ENCODE measurements around the gene IFI44L. TPM values are rescaled to one million over a fixed set of nuclear protein-coding genes. Genes with fewer than 3 reads are reported as not detected.
A peak's percentile ranks its signal among the peaks of the same experiment; 100 is the strongest.

The IFI44L gene
- total and polyA plus RNA-seq, 2 experiments from 2014 or later = 0.23 TPM; not detected in 1

- Histone ChIP-seq H3K27me3 (replicated peaks; ENCODE audit: insufficient read depth) (no peaks in the 10 kb centered on the region), H3K9ac (no peak overlapping the region), H3K79me2 (ENCODE audit: insufficient read depth) (no peaks in the 10 kb centered on the region), H4K20me1 (ENCODE audit: insufficient read depth) (no peaks in the 10 kb centered on the region), H2AFZ (no peak overlapping the region), H3F3A (ENCODE audit: insufficient read depth) (no peaks in the 10 kb centered on the region), H3K4me2 (ENCODE audit: unreplicated experiment) (no peak overlapping the region), H3K36me3 (ENCODE audit: low read depth) (no peaks in the 10 kb centered on the region), H3K9me3 (ENCODE audit: low read depth) (no peaks in the 10 kb centered on the region), H3K27ac (no peak overlapping the region), H3K4me1 (ENCODE audit: insufficient read depth) (no peaks in the 10 kb centered on the region), H3K4me3 (no peak overlapping the region), H3K9me2 (ENCODE audit: insufficient read depth) (no peaks in the 10 kb centered on the region)
- TF ChIP-seq EZH2 (IDR thresholded peaks at IDR 0.05; ENCODE audit: insufficient read depth, poor library complexity, severe bottlenecking) (no peak), EZH2phosphoT487 (IDR thresholded peaks at IDR 0.05; ENCODE audit: insufficient read depth, low read depth) (no peak)
- in situ Hi-C loops (cut with MboI) = no loop called here
- no peak for DNase-seq
- 81 to 89% methylated on average over 4 of the region's 4 CpGs for WGBS, 2 experiments (ENCODE audit: low coverage in 1 of 2, low lambda C conversion rate in 2 of 2, missing lambda C conversion rate in 2 of 2)
Observed at GRCh38 chr1:78641558-78641957, 21.3 kb downstream of the IFI44L start.

- no peak for DNase-seq
- H3K4me1 ChIP-seq (ENCODE audit: insufficient read depth) = no peaks in the 10 kb centered on the region
- no peaks in the 10 kb centered on the region for H4K20me1 ChIP-seq (ENCODE audit: insufficient read depth)
- no peaks in the 10 kb centered on the region for H3K79me2 ChIP-seq (ENCODE audit: insufficient read depth)
- H3K9ac ChIP-seq = no peak overlapping the region
- no peak overlapping the region for H2AFZ ChIP-seq
- in situ Hi-C loops (cut with MboI) = no loop called here
- H3K27ac ChIP-seq = no peak overlapping the region
- no peaks in the 10 kb centered on the region for H3K9me3 ChIP-seq (ENCODE audit: low read depth)
- TF ChIP-seq EZH2phosphoT487 (IDR thresholded peaks at IDR 0.05; ENCODE audit: insufficient read depth, low read depth) (no peak), EZH2 (IDR thresholded peaks at IDR 0.05; ENCODE audit: insufficient read depth, poor library complexity, severe bottlenecking) (no peak)
- H3K27me3 ChIP-seq (replicated peaks; ENCODE audit: insufficient read depth) = no peaks in the 10 kb centered on the region
- H3F3A ChIP-seq (ENCODE audit: insufficient read depth) = no peaks in the 10 kb centered on the region
- H3K4me2 ChIP-seq (ENCODE audit: unreplicated experiment) = no peak overlapping the region
- H3K36me3 ChIP-seq (ENCODE audit: low read depth) = no peaks in the 10 kb centered on the region
- H3K4me3 ChIP-seq = no peak overlapping the region
- WGBS, 2 experiments (ENCODE audit: low coverage in 1 of 2, low lambda C conversion rate in 2 of 2, missing lambda C conversion rate in 2 of 2) = 60 to 70% methylated on average over 1 of the region's 1 CpG
- H3K9me2 ChIP-seq (ENCODE audit: insufficient read depth) = no peaks in the 10 kb centered on the region
Observed at GRCh38 chr1:78645723-78646122, 25.5 kb downstream of the IFI44L start.

GRCh38 chr1:78647238-78647637 lies 27.0 kb downstream of the IFI44L start:
- Histone ChIP-seq H4K20me1 (ENCODE audit: insufficient read depth) (no peaks in the 10 kb centered on the region), H3K4me1 (ENCODE audit: insufficient read depth) (no peaks in the 10 kb centered on the region), H3K9ac (no peak overlapping the region), H3K79me2 (ENCODE audit: insufficient read depth) (no peaks in the 10 kb centered on the region), H3K9me2 (ENCODE audit: insufficient read depth) (no peaks in the 10 kb centered on the region), H3K27me3 (replicated peaks; ENCODE audit: insufficient read depth) (no peaks in the 10 kb centered on the region), H2AFZ (no peak overlapping the region), H3K9me3 (ENCODE audit: low read depth) (no peaks in the 10 kb centered on the region), H3K4me2 (ENCODE audit: unreplicated experiment) (no peak overlapping the region), H3K36me3 (ENCODE audit: low read depth) (no peaks in the 10 kb centered on the region), H3K27ac (no peak overlapping the region), H3K4me3 (no peak overlapping the region), H3F3A (ENCODE audit: insufficient read depth) (no peaks in the 10 kb centered on the region)
- DNase-seq = no peak
- no peak for TF ChIP-seq EZH2 (IDR thresholded peaks at IDR 0.05; ENCODE audit: insufficient read depth, poor library complexity, severe bottlenecking)
- TF ChIP-seq EZH2phosphoT487 (IDR thresholded peaks at IDR 0.05; ENCODE audit: insufficient read depth, low read depth) = no peak
- in situ Hi-C loops (cut with MboI) = no loop called here
- 72 to 78% methylated on average over 1 of the region's 1 CpG for WGBS, 2 experiments (ENCODE audit: low coverage in 1 of 2, low lambda C conversion rate in 2 of 2, missing lambda C conversion rate in 2 of 2)

- H3K4me3 ChIP-seq = peak within 1 kb of the TSS; percentile 56
- H3K9ac ChIP-seq = peak within 1 kb of the TSS; percentile 57
- no peaks in the 10 kb centered on the region for H3K9me2 ChIP-seq (ENCODE audit: insufficient read depth)
- no peaks in the 10 kb centered on the region for H3K9me3 ChIP-seq (ENCODE audit: low read depth)
- H3K36me3 ChIP-seq (ENCODE audit: low read depth) = no peaks in the 10 kb centered on the region
- peak within 1 kb of the TSS; percentile 28; the same call in 1 of the 2 replicates for H3K27ac ChIP-seq
- peak within 1 kb of the TSS; percentile 92 for H3K4me2 ChIP-seq (ENCODE audit: unreplicated experiment)
- H3F3A ChIP-seq (ENCODE audit: insufficient read depth) = no peaks in the 10 kb centered on the region
- H3K79me2 ChIP-seq (ENCODE audit: insufficient read depth) = no peaks in the 10 kb centered on the region
- H2AFZ ChIP-seq = peak within 1 kb of the TSS; percentile 78
- H3K27me3 ChIP-seq (replicated peaks; ENCODE audit: insufficient read depth) = no peaks in the 10 kb centered on the region
- no peak for TF ChIP-seq EZH2 (IDR thresholded peaks at IDR 0.05; ENCODE audit: insufficient read depth, poor library complexity, severe bottlenecking)
- TF ChIP-seq EZH2phosphoT487 (IDR thresholded peaks at IDR 0.05; ENCODE audit: insufficient read depth, low read depth) = no peak
- H4K20me1 ChIP-seq (ENCODE audit: insufficient read depth) = no peaks in the 10 kb centered on the region
- no peaks in the 10 kb centered on the region for H3K4me1 ChIP-seq (ENCODE audit: insufficient read depth)
- peak; percentile 90 for DNase-seq
- in situ Hi-C loops (cut with MboI) = no loop called here
Observed at GRCh38 chr1:78649628-78650027, 29.4 kb downstream of the IFI44L start, which contains the start of gene IFI44. Gene IFI44, plus strand, starts transcription at chr1:78649831. Its CDS starts 365 bp downstream, at chr1:78650196.
